Right lobe of liver (tissue), 6 donors: Measurements from ENCODE around the gene LRIG3. TPM values are rescaled to one million over a fixed set of nuclear protein-coding genes. Genes with fewer than 3 reads are reported as not detected.
"Not testable (repeated sequence)": the region's sequence is repeated elsewhere in the genome, so short reads cannot be mapped to it uniquely, and the experiment has no call there.

Experiments used
- ATAC-seq, 4 donors: fragments of 200-7000 bp; cut with Tn5 transposase; one replicate each; pipeline ENCODE4 v1.9.1; 2020; ENCODE audit warnings: mild to moderate bottlenecking in 4 of 4, moderate library complexity in 4 of 4
- DNase-seq, 3 donors: peaks; one replicate each; pipeline ENCODE4 v3.0.0-alpha.2; 2020
- H3K27ac ChIP-seq, 3 donors: fragments of 200-600 bp; one replicate each; pipeline ENCODE4 v1.8.0; 2022
- H3K27me3 ChIP-seq, 2 donors: fragments of 200-600 bp; one replicate each; pipeline ENCODE4 v1.8.0; 2022
- H3K36me3 ChIP-seq, 4 donors: fragments of 200-600 bp; sonication (generic) in 1 of 4; one replicate each; pipeline versions ENCODE4 v1.5.1 to v1.8.0; 2017 to 2022; ENCODE audit warnings: control low read depth in 1 of 4
- H3K4me1 ChIP-seq, 4 donors: fragments of 200-600 bp; sonication (generic) in 1 of 4; one replicate each; pipeline versions ENCODE4 v1.5.1 to v1.8.0; 2017 to 2022; ENCODE audit warnings: control low read depth in 1 of 4
- H3K4me3 ChIP-seq, 3 donors: fragments of 200-600 bp; one replicate each; pipeline ENCODE4 v1.8.0; 2022
- H3K9me3 ChIP-seq, 4 donors: fragments of 200-600 bp; sonication (generic) in 1 of 4; one replicate each; pipeline versions ENCODE4 v1.5.1 to v1.8.0; 2017 to 2022; ENCODE audit warnings: control low read depth in 1 of 4
- CTCF ChIP-seq, 4 donors: fragments of 200-600 bp in 3 of 4; fragments of 450-650 bp in 1 of 4; IDR thresholded peaks; one replicate each; pipeline versions ENCODE4 v1.5.1 to v1.8.0; 2016 to 2022; ENCODE audit warnings: antibody characterized with exemption in 4 of 4, mild to moderate bottlenecking in 2 of 4
- POLR2A ChIP-seq: fragments of 450-650 bp; IDR thresholded peaks from one replicate; pipeline ENCODE4 v1.6.1; 2017; ENCODE audit warnings: antibody characterized with exemption, mild to moderate bottlenecking
- WGBS: methylation state at CpG from one replicate; pipeline ENCODE4 v1.1.6; 2018; ENCODE audit warnings: low coverage, low lambda C conversion rate; ENCODE audit not compliant: insufficient coverage; ENCODE audit errors: missing lambda C conversion rate; 5-methylcytosine and 5-hydroxymethylcytosine counted together
- intact Hi-C, 2 donors: fragments of 100-400 bp; cut with DNase I; formaldehyde crosslinking; loops; one replicate each; pipeline versions ENCODE4 v1.11.2 to v1.14.1; 2022
- total RNA-seq, 6 experiments: library from RNA; depleted of rRNA in 2 of 6; stranded (reverse); fragments of >200 nt in 2 of 6; fragmentation: NEBNext Ultra II Directional in 3 of 6; extraction: Animal tissue kit (Norgen Biotek cat#: 25700) in 3 of 6; gene quantifications; one replicate each; pipeline versions ENCODE4 v1.1.0 to v1.2.4, GENCODE V29; 2016 to 2023
- donor health status: DM: no; HTN: yes; CAD: no.
- donor health status: DM: no; HTN: no; CAD: no.
- donor health status: DM: no; HTN: no; CAD: no.
- donor health status: DM: no; HTN: yes; CAD: no.
- donor health status: DM: no; HTN: yes; CAD: no.

Gene LRIG3
- total RNA-seq, 6 experiments from 2014 or later, result 4.2 to 13.3 (median 8.9) TPM

GRCh38 chr12:58860788-58861240 lies 59.5 kb downstream of the LRIG3 start:
- intact Hi-C loops, result no loop called here
- no peaks in the 10 kb centered on the region for H3K9me3 ChIP-seq
- no peaks in the 10 kb centered on the region for H3K27me3 ChIP-seq
- DNase-seq, result no peak
- ATAC-seq, result peak in 1 of 4 donors; percentile 10
- 64% methylated on average over 3 of the region's 4 CpGs for WGBS
- H3K4me3 ChIP-seq, result no peak overlapping the region
- no peak overlapping the region for H3K27ac ChIP-seq
- H3K4me1 ChIP-seq, result no peaks in the 10 kb centered on the region
- no peaks in the 10 kb centered on the region for H3K36me3 ChIP-seq
- TF ChIP-seq CTCF (IDR thresholded peaks at IDR 0.05) (no peak), POLR2A (no peak)

- DNase-seq (no peak), ATAC-seq (peak in 2 of 4 donors; percentile 40 to 60)
- no peak overlapping the region for H3K27ac ChIP-seq
- 67% methylated on average over 6 of the region's 8 CpGs for WGBS
- no peak overlapping the region for H3K4me3 ChIP-seq
- H3K27me3 ChIP-seq, result no peaks in the 10 kb centered on the region
- H3K36me3 ChIP-seq, result no peaks in the 10 kb centered on the region
- H3K9me3 ChIP-seq, result no peaks in the 10 kb centered on the region
- intact Hi-C loops, result no loop called here
- no peaks in the 10 kb centered on the region for H3K4me1 ChIP-seq
- TF ChIP-seq POLR2A, result no peak
- TF ChIP-seq CTCF (IDR thresholded peaks at IDR 0.05), result no peak
Observed at GRCh38 chr12:58860056-58860787, 60.1 kb downstream of the LRIG3 start.

- WGBS, result 90% methylated on average over 5 of the region's 5 CpGs
- ATAC-seq, result no peak
- intact Hi-C loops, result no loop called here
Observed at GRCh38 chr12:58858030-58858429, 62.3 kb downstream of the LRIG3 start.

GRCh38 chr12:58857206-58857605 lies 63.1 kb downstream of the LRIG3 start:
- H3K9me3 ChIP-seq, H3K4me1 ChIP-seq, DNase-seq, ATAC-seq, H3K27me3 ChIP-seq, intact Hi-C loops, H3K36me3 ChIP-seq, H3K27ac ChIP-seq, H3K4me3 ChIP-seq: not testable (repeated sequence)
- 17% methylated on average over 1 of the region's 1 CpG for WGBS

More at GRCh38 chr12:58858030-58858429, 62.3 kb downstream of the LRIG3 start:
- H3K36me3 ChIP-seq, result no peaks in the 10 kb centered on the region
- H3K4me1 ChIP-seq, result no peaks in the 10 kb centered on the region
- DNase-seq, result no peak
- H3K9me3 ChIP-seq, result no peaks in the 10 kb centered on the region
- TF ChIP-seq POLR2A (no peak), CTCF (IDR thresholded peaks at IDR 0.05) (no peak)
- no peaks in the 10 kb centered on the region for H3K27me3 ChIP-seq
- no peak overlapping the region for H3K27ac ChIP-seq
- no peak overlapping the region for H3K4me3 ChIP-seq

- WGBS, result 59% methylated on average over 4 of the region's 5 CpGs
- H3K36me3 ChIP-seq, H3K4me3 ChIP-seq, H3K9me3 ChIP-seq, ATAC-seq, H3K4me1 ChIP-seq, intact Hi-C loops, DNase-seq, H3K27ac ChIP-seq, H3K27me3 ChIP-seq: not testable (repeated sequence)
Observed at GRCh38 chr12:58855630-58856029, 64.7 kb downstream of the LRIG3 start.
